SK-N-SH (cell line): ENCODE measurements around the gene GAN. TPM values are rescaled to one million over a fixed set of nuclear protein-coding genes. Genes with fewer than 3 reads are reported as not detected.

Source experiments
- CTCF ChIA-PET: fragments of 300-600, 350-600 bp; formaldehyde crosslinking; extraction: SDS; loops from one replicate; lab custom pipeline; 2021; lab: Yijun Ruan, JAX
- POLR2A ChIA-PET: fragments of 350-600 bp; sonication (Branson Sonifier 250); formaldehyde crosslinking; extraction: SDS; loops from one replicate; lab custom pipeline; 2020; ENCODE audit warnings: antibody characterized with exemption, inconsistent platforms; lab: Yijun Ruan, JAX
- DNase-seq: peaks from one replicate; pipeline ENCODE4 v3.0.0; 2012
- H2AFZ ChIP-seq: fragments of 200-600 bp; sonication (generic); 2 replicates; pipeline ENCODE4 v1.8.1; 2016; ENCODE audit warnings: antibody characterized with exemption, mild to moderate bottlenecking, low read depth
- H3F3A ChIP-seq: fragments of 200-600 bp; sonication (generic); replicated peaks from 2 replicates; pipeline ENCODE3; 2016; ENCODE audit warnings: antibody characterized with exemption, mild to moderate bottlenecking; ENCODE audit not compliant: insufficient read depth
- H3K27ac ChIP-seq, 2 experiments: fragments of 200-500 bp in 1 of 2; fragments of 200-600 bp in 1 of 2; sonication (Bioruptor generic) in 1 of 2; sonication (generic), shearing (Covaris generic) in 1 of 2; 2 replicates each; pipeline versions ENCODE4 v1.5.1 to v1.6.1; 2014 to 2016; ENCODE audit warnings: low read depth in 2 of 2, inconsistent platforms in 1 of 2, low read length in 1 of 2, mild to moderate bottlenecking in 1 of 2, mixed read lengths in 1 of 2
- H3K27me3 ChIP-seq: fragments of 200-600 bp; sonication (generic), shearing (Covaris generic); 2 replicates; pipeline ENCODE4 v1.6.1; 2016; ENCODE audit warnings: mixed run types; ENCODE audit not compliant: insufficient read depth
- H3K36me3 ChIP-seq, 2 experiments: fragments of 200-500 bp in 1 of 2; fragments of 200-600 bp in 1 of 2; sonication (Bioruptor generic) in 1 of 2; sonication (generic) in 1 of 2; replicated peaks in 1 of 2; 2 replicates each; pipeline versions ENCODE3 to v1.5.1; 2014 to 2016; ENCODE audit warnings: low read length in 1 of 2, mild to moderate bottlenecking in 1 of 2; ENCODE audit not compliant: insufficient read depth in 2 of 2, control insufficient read depth in 1 of 2
- H3K4me1 ChIP-seq, 2 experiments: fragments of 200-500 bp in 1 of 2; fragments of 200-600 bp in 1 of 2; sonication (Bioruptor generic) in 1 of 2; sonication (generic), shearing (Covaris generic) in 1 of 2; 2 replicates each; pipeline versions ENCODE4 v1.5.1 to v1.6.1; 2014 to 2016; ENCODE audit warnings: low read depth in 1 of 2, low read length in 1 of 2, mixed run types in 1 of 2; ENCODE audit not compliant: insufficient read depth in 2 of 2, control insufficient read depth in 1 of 2
- H3K4me2 ChIP-seq: fragments of 200-600 bp; sonication (generic), shearing (Covaris generic); 2 replicates; pipeline ENCODE4 v1.6.1; 2017; ENCODE audit warnings: mixed run types
- H3K4me3 ChIP-seq, 2 experiments: fragments of 200-500 bp in 1 of 2; fragments of 200-600 bp in 1 of 2; sonication (Bioruptor generic) in 1 of 2; sonication (generic), shearing (Covaris generic) in 1 of 2; 2 replicates each; pipeline versions ENCODE4 v1.5.1 to v1.8.1; 2014 to 2016; ENCODE audit warnings: low read depth in 2 of 2, inconsistent platforms in 1 of 2, low read length in 1 of 2, mild to moderate bottlenecking in 1 of 2, mixed read lengths in 1 of 2, moderate library complexity in 1 of 2
- H3K79me2 ChIP-seq: fragments of 200-600 bp; sonication (generic); 2 replicates; pipeline ENCODE4 v1.8.1; 2017; ENCODE audit warnings: mild to moderate bottlenecking; ENCODE audit not compliant: insufficient read depth
- H3K9ac ChIP-seq: fragments of 200-600 bp; sonication (generic); 2 replicates; pipeline ENCODE4 v1.6.1; 2017; ENCODE audit warnings: mixed run types
- H3K9me2 ChIP-seq: fragments of 200-600 bp; sonication (generic); 2 replicates; pipeline ENCODE4 v1.6.1; 2017; ENCODE audit warnings: mixed run types
- H3K9me3 ChIP-seq: fragments of 200-600 bp; sonication (generic); 2 replicates; pipeline ENCODE4 v1.6.1; 2017; ENCODE audit warnings: mixed run types, mild to moderate bottlenecking, moderate library complexity
- H4K20me1 ChIP-seq: fragments of 200-600 bp; sonication (generic); 2 replicates; pipeline ENCODE4 v1.6.1; 2017; ENCODE audit warnings: mild to moderate bottlenecking, mixed run types; ENCODE audit not compliant: insufficient read depth
- CHD2 ChIP-seq: fragments of 150-350 bp; IDR thresholded peaks from 2 replicates; pipeline ENCODE4 v1.6.1; 2018; ENCODE audit warnings: low read length; ENCODE audit not compliant: partially characterized antibody
- ELF1 ChIP-seq: IDR thresholded peaks from 2 replicates; pipeline ENCODE4 v1.4.0; 2012
- EZH2phosphoT487 ChIP-seq: fragments of 200-600 bp; sonication (generic); IDR thresholded peaks from 2 replicates; pipeline ENCODE4 v1.6.1; 2017; ENCODE audit warnings: low read depth, mixed run types, mild to moderate bottlenecking, antibody characterized with exemption, moderate library complexity, borderline replicate concordance
- FOSL2 ChIP-seq: IDR thresholded peaks from 2 replicates; pipeline ENCODE4 v1.4.0; 2012; ENCODE audit warnings: low read depth, mild to moderate bottlenecking, moderate library complexity, borderline replicate concordance
- FOXM1 ChIP-seq: IDR thresholded peaks from 2 replicates; pipeline ENCODE4 v1.4.0; 2012; ENCODE audit warnings: low read depth, mild to moderate bottlenecking
- GABPA ChIP-seq: IDR thresholded peaks from 2 replicates; pipeline ENCODE4 v1.4.0; 2012; ENCODE audit warnings: low read depth, mild to moderate bottlenecking
- GATA2 ChIP-seq: sonication (generic); formaldehyde crosslinking; IDR thresholded peaks from 2 replicates; pipeline ENCODE4 v1.5.0; 2020; ENCODE audit warnings: mild to moderate bottlenecking, missing genetic modification reagents
- MEF2A ChIP-seq: IDR thresholded peaks from 2 replicates; pipeline ENCODE4 v1.4.0; 2012; ENCODE audit warnings: low read depth, borderline replicate concordance
- RAD21 ChIP-seq: IDR thresholded peaks from 2 replicates; pipeline ENCODE4 v1.6.1; 2012; ENCODE audit warnings: mild to moderate bottlenecking, low read length
- RCOR1 ChIP-seq: fragments of 150-350 bp; IDR thresholded peaks from 2 replicates; pipeline ENCODE4 v1.6.1; 2017; ENCODE audit warnings: antibody characterized with exemption, low read length
- RFX5 ChIP-seq: IDR thresholded peaks from 2 replicates; pipeline ENCODE4 v1.6.1; 2012; ENCODE audit warnings: mild to moderate bottlenecking, improper control_type of control experiment, low read length
- RXRA ChIP-seq: IDR thresholded peaks from 2 replicates; pipeline ENCODE4 v1.4.0; 2012; ENCODE audit warnings: low read depth, mild to moderate bottlenecking, borderline replicate concordance
- SIN3A ChIP-seq: IDR thresholded peaks from 2 replicates; pipeline ENCODE4 v1.6.1; 2012; ENCODE audit warnings: low read depth, mild to moderate bottlenecking, low read length, moderate library complexity, borderline replicate concordance
- TAF1 ChIP-seq: IDR thresholded peaks from 2 replicates; pipeline ENCODE4 v1.6.1; 2012; ENCODE audit warnings: low read depth, mild to moderate bottlenecking, low read length, moderate library complexity, borderline replicate concordance
- TCF12 ChIP-seq: IDR thresholded peaks from 2 replicates; pipeline ENCODE4 v1.4.0; 2012
- polyA plus RNA-seq, 3 experiments: library from polyadenylated mRNA; depleted of rRNA; stranded (reverse); fragments of >200 nt; gene quantifications; 2 replicates each; pipeline ENCODE4 v1.2.3, GENCODE V29; 2012
- TF ChIP-seq, protein P1 (sequence below): IDR thresholded peaks from 2 replicates; pipeline ENCODE4 v1.4.0; 2012; ENCODE audit warnings: low read depth, borderline replicate concordance
- TF ChIP-seq, protein P2 (sequence below): IDR thresholded peaks from 2 replicates; pipeline ENCODE4 v1.6.1; 2012; ENCODE audit warnings: mild to moderate bottlenecking, low read depth, low read length, moderate library complexity
- TF ChIP-seq, protein P3 (sequence below): IDR thresholded peaks from 2 replicates; pipeline ENCODE4 v1.4.0; 2012; ENCODE audit warnings: low read depth
- TF ChIP-seq, protein P4 (sequence below): fragments of 150-350 bp; IDR thresholded peaks from 2 replicates; pipeline ENCODE4 v1.6.1; 2017; ENCODE audit warnings: antibody characterized with exemption, low read length, low read depth, borderline replicate concordance
- TF ChIP-seq, protein P5 (sequence below): fragments of 200-600 bp; sonication (generic); IDR thresholded peaks from 2 replicates; pipeline ENCODE4 v1.6.1; 2017; ENCODE audit warnings: antibody characterized with exemption, mild to moderate bottlenecking, moderate library complexity

GAN gene
- polyA plus RNA-seq, 1 of the 3 experiments (the other 2 are of a cell fraction) = 0.79 TPM

DNA sequence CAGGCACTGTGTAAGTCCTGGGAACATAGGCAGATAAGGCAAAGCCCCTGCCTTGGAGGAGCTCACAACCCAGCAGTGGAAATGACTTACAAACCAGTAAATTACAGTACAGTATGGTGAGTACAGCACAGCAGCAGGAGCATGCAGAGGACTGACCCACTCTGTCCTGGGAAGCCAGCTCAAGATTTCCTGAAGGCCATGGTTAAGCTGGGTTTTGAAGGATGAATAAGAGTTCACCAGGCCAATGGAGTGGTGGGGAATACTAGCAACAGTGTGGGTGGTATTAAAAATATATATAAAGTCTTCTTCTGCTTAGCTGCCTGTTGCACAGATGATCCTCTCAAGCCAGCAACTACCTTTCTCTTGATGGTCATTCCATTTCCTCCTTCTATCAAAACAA is 3.0 kb upstream of the GAN start:
- CTCF ChIA-PET = interaction anchor here (0.6 to 1.1 kb wide), 3 partner anchors 63 to 276 kb away, joined by 3 read pairs; partner anchors contain the start of gene ATMIN
- POLR2A ChIA-PET = no interaction called here
- Histone ChIP-seq H3K4me1 (peaks cover 0 to 8% of the 10 kb centered on the region in 2 experiments; a peak in 2 of 4 replicates), H3K4me3 (0 out of 4 replicates have a peak overlapping the region, but pooled peaks of 1 of the 2 experiments have one; percentile 24), H3K9ac (no peak overlapping the region), H3F3A (peaks cover 5% of the 10 kb centered on the region), H4K20me1 (peaks cover 6% of the 10 kb centered on the region; the same call in 1 of the 2 replicates), H3K9me2 (no peaks in the 10 kb centered on the region), H3K4me2 (no peak overlapping the region), H2AFZ (no peak overlapping the region), H3K27me3 (no peaks in the 10 kb centered on the region), H3K9me3 (no peaks in the 10 kb centered on the region), H3K36me3 (peaks cover 0 to 5% of the 10 kb centered on the region in 2 experiments), H3K27ac (no peak overlapping the region), H3K79me2 (peaks cover 51% of the 10 kb centered on the region)
- TF ChIP-seq TCF12 (no peak), TAF1 (no peak), EZH2phosphoT487 (no peak), SIN3A (no peak), RAD21 (no peak), FOSL2 (no peak), ELF1 (no peak), CHD2 (no peak), MEF2A (no peak), GATA2 (CRISPR knock-in tag) (no peak), FOXM1 (no peak), RCOR1 (no peak), RFX5 (no peak), GABPA (no peak), RXRA (no peak)
- TF ChIP-seq, protein P1, sequence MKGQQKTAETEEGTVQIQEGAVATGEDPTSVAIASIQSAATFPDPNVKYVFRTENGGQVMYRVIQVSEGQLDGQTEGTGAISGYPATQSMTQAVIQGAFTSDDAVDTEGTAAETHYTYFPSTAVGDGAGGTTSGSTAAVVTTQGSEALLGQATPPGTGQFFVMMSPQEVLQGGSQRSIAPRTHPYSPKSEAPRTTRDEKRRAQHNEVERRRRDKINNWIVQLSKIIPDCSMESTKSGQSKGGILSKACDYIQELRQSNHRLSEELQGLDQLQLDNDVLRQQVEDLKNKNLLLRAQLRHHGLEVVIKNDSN = no peak
- TF ChIP-seq, protein P2, sequence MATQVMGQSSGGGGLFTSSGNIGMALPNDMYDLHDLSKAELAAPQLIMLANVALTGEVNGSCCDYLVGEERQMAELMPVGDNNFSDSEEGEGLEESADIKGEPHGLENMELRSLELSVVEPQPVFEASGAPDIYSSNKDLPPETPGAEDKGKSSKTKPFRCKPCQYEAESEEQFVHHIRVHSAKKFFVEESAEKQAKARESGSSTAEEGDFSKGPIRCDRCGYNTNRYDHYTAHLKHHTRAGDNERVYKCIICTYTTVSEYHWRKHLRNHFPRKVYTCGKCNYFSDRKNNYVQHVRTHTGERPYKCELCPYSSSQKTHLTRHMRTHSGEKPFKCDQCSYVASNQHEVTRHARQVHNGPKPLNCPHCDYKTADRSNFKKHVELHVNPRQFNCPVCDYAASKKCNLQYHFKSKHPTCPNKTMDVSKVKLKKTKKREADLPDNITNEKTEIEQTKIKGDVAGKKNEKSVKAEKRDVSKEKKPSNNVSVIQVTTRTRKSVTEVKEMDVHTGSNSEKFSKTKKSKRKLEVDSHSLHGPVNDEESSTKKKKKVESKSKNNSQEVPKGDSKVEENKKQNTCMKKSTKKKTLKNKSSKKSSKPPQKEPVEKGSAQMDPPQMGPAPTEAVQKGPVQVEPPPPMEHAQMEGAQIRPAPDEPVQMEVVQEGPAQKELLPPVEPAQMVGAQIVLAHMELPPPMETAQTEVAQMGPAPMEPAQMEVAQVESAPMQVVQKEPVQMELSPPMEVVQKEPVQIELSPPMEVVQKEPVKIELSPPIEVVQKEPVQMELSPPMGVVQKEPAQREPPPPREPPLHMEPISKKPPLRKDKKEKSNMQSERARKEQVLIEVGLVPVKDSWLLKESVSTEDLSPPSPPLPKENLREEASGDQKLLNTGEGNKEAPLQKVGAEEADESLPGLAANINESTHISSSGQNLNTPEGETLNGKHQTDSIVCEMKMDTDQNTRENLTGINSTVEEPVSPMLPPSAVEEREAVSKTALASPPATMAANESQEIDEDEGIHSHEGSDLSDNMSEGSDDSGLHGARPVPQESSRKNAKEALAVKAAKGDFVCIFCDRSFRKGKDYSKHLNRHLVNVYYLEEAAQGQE = no peak
- TF ChIP-seq, protein P3, sequence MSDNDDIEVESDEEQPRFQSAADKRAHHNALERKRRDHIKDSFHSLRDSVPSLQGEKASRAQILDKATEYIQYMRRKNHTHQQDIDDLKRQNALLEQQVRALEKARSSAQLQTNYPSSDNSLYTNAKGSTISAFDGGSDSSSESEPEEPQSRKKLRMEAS = no peak
- TF ChIP-seq, protein P4, sequence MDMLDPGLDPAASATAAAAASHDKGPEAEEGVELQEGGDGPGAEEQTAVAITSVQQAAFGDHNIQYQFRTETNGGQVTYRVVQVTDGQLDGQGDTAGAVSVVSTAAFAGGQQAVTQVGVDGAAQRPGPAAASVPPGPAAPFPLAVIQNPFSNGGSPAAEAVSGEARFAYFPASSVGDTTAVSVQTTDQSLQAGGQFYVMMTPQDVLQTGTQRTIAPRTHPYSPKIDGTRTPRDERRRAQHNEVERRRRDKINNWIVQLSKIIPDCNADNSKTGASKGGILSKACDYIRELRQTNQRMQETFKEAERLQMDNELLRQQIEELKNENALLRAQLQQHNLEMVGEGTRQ = no peak
- TF ChIP-seq, protein P5, sequence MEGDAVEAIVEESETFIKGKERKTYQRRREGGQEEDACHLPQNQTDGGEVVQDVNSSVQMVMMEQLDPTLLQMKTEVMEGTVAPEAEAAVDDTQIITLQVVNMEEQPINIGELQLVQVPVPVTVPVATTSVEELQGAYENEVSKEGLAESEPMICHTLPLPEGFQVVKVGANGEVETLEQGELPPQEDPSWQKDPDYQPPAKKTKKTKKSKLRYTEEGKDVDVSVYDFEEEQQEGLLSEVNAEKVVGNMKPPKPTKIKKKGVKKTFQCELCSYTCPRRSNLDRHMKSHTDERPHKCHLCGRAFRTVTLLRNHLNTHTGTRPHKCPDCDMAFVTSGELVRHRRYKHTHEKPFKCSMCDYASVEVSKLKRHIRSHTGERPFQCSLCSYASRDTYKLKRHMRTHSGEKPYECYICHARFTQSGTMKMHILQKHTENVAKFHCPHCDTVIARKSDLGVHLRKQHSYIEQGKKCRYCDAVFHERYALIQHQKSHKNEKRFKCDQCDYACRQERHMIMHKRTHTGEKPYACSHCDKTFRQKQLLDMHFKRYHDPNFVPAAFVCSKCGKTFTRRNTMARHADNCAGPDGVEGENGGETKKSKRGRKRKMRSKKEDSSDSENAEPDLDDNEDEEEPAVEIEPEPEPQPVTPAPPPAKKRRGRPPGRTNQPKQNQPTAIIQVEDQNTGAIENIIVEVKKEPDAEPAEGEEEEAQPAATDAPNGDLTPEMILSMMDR = no peak
- no peak for DNase-seq
